GOT3 (cell line): Measurements from ENCODE around the gene APCDD1L.
"Not testable (repeated sequence)": the region's sequence is repeated elsewhere in the genome, so short reads cannot be mapped to it uniquely, and the experiment has no call there.

Experiments used
- DNase-seq: peaks from one replicate; lab custom pipeline; 2025; ENCODE audit warnings: mixed read lengths; lab: John Stamatoyannopoulos, UW

APCDD1L gene

DNA sequence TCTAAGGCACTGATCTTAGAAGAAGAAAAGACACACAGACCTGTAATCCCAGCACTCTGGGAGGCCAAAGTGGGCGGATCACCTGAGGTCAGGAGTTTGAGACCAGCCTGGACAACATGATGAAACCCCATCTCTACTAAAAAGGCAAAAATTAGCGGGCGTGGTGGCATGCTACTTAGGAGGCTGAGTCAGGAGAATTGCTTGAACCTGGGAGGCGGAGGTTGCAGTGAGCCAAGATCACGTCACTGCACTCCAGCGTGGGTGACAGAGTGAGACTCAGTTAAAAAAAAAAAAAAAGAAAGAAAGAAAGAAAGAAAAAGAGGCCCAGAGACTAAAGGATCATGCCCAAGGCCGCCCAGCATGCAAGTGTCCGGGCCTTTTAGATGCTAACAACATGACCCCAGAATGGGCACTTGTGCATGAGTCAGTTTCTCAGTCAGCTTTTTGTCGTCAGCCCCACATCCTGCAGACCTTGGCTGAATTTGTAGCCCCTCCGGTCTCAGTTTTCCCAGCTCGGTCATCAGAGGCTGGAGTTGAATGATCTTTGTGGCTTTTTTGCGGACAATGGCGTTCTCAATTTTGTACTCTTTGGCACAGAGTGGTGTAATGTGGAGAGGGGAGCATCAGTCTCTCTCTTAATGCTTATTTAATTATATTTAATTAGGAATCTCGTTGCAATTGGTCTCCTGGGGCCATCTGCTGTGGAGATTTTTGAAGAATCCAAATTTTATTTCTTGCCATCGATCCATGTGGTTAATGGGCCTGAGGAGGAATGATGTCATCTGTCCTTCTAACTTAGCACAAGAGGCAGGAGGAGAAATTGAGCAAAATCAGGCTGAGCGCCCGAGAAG lies 30.6 kb upstream of the APCDD1L start:
- no peak for DNase-seq

DNA sequence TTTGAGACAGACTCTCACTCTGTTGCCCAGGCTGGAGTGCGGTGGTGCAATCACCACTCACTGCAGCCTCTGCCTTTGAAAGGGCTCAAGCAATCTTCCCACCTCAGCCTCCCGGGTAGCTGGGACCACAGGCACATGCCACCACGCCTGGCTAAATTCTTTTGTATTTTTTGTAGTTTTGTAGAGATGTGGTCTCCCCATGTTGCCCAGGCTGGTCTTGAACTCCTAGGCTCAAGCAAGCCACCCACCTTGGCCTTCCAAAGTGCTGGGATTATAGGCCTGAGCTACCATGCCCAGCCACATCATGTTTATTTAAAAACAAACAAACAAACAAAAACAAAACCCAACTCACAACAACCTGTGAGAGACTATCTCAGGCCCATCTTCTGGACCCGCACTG lies 29.7 kb upstream of the APCDD1L start:
- DNase-seq: no peak

DNA sequence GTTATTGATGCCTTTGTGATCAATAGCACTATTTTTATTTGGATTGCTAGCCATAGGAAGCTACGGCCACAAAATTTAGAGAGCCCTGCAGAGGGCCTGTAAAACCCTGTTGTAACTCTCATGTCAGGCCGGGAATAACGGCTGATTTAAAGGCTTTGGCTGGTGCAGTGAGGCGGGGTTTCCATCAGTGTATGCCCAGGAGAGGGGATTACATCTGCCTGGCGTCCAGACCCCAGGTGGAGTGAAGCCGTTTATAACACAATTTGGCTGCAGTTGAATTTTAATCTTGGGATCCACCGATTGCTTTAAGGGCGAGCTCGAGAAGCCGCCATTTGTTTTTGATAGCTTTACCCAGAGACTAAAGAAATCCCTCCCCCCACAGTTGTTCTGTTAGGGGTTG lies 29.1 kb upstream of the APCDD1L start:
- DNase-seq: no peak

DNA sequence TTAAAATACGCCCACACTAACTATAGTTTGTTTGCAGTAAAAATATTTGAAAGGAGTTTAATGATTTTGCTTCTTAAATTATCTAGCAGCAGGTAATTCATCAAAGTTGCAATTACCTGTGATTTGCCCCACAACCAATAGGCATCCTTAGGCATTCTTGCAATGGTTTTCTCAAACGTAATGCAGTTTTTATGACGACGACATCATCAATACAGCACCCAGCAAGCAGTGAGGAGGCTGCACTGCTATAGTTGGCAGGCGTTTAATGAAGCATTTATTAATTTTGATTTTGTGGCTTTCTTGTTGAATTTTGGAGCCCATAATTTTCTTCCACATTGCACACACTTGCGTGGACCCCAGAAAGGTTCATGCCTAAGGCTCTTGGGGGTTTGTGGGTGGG lies 28.1 kb upstream of the APCDD1L start:
- DNase-seq: no peak

DNA sequence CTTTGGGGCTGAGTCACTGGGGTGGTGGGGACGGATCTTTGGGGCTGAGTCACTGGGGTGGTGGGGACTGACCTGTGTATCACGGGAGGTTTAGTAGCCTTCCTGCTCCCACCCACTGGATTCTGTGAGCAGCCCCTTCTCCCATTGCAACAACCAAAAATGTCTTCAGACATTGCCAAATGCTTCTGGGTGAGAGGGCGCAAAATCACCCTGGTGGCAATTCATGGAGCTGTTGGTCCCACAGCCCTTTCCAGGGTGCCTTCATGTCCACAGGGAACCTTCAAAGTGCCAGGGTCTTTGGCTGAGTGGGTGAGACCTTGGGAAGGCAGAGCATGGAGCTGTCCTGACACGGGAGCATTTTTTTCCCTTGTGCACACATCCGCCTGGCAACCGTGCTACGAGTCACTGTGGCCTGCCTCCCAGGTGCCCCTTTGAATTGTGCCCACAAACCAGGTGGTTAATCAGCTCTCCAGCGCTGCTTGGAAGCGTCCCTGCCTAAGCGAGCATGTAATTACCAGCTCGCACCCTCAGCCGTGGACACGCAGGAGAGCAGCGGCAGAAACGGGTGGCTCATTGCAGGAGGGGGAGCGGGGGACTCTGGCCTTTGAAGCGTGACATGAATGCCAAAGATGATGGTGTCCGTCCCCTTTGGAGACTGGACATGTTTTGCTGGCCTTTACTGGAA lies 27.4 kb upstream of the APCDD1L start:
- no peak for DNase-seq

DNA sequence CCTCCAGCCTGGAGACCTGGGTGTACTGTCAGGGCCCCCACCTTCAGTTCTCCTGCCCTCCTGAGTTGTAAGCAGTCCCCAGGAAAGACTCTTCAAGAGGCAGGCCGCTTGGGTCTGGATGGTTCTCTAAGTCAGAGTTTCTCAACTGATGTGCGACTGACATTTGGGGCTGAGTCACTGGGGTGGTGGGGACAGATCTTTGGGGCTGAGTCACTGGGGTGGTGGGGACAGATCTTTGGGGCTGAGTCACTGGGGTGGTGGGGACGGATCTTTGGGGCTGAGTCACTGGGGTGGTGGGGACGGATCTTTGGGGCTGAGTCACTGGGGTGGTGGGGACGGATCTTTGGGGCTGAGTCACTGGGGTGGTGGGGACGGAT lies 26.8 kb upstream of the APCDD1L start:
- not testable (repeated sequence) for DNase-seq

DNA sequence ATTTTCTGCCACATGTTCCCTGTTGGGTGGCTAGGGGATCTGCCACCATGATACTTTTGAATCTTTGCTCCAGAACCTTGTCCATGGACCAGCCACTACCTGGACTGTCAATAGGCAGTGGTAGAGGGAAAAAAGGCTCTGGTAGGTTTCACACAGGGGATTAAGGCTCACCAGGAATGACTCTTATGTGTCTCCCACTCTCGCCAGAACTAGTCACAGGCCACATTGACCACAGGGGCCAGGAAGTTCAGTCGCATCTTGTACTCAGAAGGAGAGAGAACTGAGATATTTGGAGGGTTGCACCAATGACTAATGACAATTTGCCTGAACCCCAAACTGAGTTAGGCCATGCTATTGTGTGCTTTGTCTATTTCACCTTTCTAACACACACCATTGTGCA lies 23.6 kb upstream of the APCDD1L start:
- no peak for DNase-seq

DNA sequence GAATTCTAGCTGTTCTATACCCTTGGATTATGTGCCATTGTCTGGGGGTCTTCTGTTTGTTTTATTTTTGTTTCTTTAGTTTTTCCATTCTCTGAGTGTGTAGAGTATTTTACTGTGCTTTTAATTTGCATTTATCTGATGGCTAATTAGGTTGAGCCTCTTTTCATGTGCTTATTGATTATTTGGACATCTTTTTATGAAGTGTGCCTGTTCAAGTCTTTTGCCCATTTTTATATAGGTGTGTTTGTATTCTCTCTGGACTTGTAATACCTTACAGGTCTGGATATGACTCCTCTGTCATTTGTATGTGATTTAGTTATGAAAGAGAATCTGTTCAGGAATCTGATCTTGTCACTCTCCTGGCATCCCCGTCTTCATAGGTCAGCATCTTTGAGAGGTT lies 22.6 kb upstream of the APCDD1L start:
- no peak for DNase-seq

DNA sequence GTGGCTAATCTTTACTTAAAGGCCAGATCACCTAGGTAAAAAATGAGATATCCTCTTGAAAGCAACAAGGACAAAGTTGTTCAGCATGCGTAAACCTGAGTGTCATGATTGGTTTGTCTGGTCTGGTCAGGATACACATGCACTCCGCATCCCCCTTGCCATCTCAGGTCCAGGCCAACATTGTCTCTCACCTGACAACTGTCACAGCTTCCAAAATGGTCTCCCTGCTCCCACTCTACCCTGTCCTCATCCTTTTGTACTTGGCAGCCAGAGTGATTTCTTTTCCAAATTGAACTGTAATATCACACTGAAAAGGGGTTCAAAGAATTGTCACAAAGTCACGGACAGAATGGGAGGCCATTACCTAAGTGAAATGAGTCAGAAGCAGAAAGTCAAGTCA lies 21.1 kb upstream of the APCDD1L start:
- DNase-seq: no peak

DNA sequence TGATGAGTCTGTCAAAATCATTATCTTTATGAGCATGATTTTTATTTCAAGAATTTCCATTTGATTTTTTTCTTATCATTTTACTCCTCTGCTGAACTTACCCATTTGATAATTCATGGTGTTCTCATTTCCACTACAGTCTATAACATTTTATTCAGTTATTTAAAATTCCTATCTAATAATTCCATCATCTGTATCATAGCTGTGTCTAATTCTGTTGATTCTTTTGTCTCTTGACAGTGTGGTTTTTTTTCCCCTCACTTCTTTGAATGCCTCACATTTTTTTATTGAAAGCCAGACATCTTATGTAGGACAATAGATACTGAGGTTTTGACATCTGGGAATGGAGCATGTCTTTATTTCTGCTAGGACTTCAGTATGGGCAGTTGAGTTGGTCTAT lies 16.5 kb upstream of the APCDD1L start:
- no peak for DNase-seq

DNA sequence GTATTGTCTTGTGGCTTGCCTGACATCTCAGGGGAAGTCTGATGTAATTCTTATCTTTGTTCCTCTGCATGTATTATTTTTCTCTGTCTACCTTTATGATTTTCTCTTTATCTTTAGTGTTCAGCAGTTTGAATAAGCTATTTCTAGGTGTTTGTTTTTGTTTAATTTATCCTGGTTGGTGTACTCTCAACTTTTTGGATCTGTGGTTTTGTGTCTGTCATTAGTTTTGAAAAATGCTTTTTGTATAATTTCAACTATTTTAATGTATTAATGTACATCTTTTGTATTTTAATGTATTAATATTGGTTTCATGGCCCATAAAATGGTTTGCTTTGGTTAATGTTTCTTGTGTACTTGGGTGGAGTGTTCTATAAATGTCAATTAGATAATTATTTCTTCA lies 15.9 kb upstream of the APCDD1L start:
- DNase-seq: no peak

DNA sequence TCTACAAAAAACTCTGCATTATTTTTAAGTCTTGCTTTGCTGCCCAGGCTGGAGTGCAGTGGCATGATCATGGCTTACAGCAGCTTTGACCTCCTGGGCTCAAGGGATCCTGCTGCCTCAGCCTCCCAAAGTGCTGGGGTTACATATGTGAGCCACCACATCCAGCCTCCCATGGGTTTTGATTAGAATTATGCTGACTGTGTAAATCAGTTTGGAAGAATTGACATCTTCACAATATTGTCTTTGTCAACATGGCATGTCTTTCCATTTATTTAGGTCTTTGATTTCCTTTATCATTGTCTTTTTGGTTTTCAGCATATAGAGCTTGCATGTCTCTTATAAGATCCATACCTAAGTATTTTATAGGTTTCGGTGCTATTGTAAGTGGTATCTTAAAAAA lies 13.2 kb upstream of the APCDD1L start:
- DNase-seq: no peak

DNA sequence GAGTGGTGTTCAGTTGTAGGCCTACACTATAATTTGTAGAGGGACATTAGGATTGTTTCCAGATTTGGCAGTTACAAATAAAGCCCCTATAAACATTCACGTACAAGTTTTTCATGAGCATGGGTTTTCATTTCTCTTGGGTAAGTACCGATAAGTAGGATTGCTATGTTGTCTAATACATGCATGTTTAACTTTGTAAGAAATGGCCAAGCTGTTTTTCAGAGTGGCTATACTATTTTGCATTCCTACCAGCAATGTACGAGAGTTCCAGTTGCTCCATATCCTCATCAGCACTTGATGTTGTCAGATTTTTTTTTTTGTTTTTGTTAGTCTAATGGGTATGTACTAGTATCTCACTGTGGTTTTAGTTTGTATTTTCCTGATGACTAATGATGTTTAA lies 11.2 kb upstream of the APCDD1L start:
- no peak for DNase-seq

DNA sequence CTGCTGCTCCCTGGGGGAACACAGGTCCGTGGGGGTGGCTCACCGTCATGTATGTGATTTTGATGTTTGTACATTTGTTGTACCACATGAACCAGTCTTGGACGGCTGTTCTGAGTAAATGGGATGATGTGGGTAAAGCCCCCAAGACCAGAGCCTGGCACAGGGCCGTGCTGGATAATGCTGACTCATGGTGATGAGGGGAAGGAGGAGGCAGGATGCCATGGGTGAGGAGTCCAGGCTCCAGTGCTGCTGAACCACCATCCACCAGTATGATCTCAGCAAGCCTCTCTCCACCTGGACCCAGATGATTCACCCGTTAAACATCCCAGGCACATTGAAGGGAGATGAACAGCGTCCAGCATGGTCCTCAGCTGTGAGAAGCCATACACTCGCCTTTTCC lies 9.6 kb upstream of the APCDD1L start:
- DNase-seq: no peak

DNA sequence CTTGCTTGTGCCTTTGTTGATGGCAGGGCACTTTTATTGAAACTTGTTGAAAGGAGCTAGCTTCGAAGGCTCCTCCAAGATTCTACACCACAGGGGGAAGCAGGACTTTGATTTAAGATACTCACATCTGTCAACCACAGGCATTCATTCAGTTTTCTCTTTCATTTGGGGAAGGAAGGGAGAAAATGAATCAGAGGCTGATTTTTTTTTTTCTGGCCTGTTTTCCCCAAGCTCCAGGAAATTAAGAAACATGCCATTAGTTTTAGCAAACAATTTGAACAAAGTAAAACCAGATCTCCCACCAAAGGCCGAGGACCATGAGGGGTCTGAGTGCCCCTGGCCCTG lies 8.7 kb upstream of the APCDD1L start:
- no peak for DNase-seq

DNA sequence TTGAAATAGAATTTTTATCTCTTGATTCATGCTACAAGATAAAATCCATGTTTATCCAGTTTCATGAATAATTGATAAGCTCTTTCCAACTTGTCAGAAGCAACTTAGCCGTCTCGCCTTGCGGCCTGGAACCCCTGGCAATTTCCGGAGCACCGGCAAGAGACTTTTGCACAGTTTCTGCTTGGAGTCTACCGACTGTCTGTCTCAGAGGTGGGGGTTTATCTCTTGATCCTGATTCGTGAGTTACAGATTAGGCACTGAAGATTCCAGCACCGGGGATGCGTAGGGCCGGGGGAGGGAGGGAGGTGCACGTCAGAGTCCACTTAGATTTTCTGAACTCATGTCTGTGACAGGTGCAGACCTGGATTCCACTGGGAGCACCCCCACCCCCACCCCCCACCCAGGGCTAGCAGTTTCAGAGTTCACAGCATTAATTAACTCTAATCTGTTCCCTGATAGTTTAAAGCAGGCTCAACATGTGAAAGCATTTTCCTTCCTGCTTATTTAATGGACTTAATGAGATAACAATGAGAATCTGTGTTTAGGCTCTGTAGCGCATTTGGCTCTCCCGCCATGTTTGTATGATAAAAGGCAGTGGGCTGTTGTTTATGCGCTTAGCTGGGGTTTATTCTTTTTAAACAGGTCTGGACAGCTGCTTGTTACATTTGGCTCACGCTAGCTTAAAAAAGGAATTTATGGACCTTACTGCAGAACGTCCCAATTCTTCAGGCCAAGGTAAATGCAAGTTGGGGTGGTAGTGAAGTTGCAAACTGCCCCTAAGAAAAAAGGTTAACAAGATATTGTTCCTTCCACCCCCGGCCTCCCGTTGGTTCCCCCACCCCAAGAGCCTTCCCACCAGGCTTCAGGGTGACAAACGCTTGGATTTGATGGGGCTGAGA lies 8.1 kb upstream of the APCDD1L start:
- no peak for DNase-seq

DNA sequence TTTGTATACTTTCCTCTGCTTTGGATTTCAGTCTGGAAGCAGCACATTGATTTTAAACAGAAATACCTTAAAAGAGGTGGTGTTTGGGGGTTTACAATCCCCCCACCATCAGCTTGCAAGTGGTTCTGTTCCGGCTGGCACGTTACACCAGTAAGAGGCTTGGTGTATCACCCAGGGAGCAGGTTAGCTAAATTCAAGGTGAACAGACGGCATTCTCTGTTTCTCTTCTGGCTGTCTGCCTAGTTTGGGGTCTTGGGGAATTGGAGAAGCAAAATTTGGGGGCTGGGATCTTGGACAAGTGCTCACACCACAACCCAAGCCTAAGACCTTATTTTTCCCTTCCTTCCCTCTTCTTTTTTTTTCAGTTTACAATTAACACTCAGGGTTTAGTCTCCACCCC lies 7.5 kb upstream of the APCDD1L start:
- no peak for DNase-seq

DNA sequence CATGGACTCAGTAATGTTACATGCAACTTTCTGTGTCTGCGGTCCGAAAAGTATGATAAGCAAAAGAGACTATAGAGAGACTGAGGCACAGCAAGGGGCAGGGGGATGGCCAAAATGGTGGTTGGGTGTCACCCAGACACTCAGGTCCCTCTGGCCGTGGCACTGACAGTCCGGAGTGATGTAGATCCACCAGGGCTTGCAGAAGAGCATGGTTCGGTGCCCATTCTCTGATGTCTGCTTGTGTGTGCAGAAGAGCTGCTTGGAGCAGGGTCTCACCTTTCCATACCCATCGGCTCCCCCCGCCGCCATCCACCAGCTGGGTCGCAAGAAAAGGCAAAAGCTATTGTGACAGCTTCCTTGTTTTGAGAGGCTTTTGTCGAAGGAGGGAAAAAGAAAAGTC lies 6.6 kb upstream of the APCDD1L start:
- DNase-seq: no peak

DNA sequence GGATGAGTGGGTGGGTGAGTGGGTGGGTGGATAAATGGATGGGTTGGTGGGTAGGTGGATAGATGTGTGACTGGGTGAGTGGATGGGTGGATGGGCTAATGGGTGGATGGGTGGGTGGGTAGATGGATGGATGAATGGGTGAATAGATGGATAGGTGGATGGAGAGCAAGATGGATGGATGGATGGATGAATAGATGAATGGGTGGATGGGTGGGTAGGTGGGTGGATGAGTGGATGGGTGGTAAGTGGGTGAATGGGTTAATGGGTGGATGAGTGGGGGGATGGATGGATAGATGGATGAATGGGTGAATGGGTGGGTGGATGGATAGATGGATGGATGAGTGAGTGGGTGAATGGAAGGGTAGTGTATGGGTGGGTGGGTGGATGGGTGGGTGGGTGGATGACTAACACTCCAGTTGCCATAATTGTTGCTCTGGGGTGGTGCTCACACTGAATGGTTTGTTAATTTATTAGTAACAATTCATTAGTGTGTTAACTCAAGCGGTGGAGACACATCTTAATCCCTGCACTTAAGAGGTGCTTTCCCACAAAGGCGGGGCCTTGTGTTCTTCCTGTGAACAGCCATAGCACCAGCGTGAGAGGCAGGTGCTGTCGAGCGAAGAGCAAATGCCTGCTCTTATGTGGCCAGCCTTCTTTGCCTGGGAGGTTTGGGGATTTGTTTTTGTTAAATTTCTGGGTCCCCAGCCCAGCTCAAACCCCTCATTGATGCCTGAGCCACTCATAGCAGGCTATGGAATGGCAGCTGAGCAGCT lies 4.9 kb upstream of the APCDD1L start:
- no peak for DNase-seq

DNA sequence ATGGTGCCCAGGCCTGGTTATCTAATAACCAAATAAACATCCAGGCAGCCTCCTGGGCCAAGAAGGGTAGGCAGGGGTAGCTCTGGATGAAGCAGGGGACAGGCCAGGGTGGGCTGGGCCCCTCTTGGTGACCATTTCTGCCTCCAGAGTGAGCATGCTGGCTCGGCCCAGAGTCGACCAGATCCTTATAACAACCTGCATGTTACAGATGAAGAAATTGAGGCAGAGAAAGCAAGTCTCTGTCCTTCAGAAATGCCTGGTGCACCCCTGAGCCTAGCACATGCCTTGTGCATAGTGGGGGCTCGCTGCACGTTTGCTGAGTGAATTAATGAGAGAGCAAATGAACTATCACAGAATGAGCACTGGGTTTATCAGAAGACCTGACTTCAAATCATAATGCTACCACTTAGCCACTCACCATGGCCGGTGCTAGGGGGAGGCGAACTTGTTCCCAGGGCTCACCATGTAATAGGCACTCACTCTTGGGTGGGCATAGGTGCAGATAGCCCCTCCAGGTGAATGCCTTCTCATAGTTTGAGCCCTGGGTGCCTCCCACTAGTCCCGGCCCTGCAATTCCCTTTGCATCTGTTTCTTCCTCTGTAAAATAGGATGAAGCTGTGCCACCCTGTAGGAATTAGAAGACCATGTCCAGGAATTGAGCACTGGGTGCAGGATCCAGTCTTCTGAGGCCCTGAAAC lies 3.8 kb upstream of the APCDD1L start:
- no peak for DNase-seq

DNA sequence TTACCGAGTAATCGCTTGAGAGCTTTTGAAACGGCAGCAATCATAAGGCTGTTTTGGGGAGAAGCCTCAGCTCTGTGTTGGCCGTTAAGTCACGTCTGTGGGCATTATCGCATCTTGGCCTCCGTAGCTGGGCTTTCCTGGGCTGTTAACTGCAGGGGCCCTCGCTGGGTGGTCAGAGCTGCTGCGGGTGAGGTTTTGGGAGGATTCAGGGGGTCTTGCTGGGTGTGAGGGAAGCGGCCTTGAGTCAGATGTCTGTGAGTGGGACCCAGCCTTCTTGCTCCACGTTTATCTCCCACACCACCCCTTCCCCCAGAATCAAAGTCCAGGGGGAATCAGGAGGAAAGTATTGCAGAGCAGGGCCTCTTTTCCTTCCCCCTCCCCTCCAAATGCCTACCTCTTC lies 3.2 kb upstream of the APCDD1L start:
- DNase-seq: no peak
